Measurements from ENCODE around the gene HTRA3.

The HTRA3 gene

GRCh38 chr4:8269535-8270417, at the start of gene HTRA3:
TSS of gene HTRA3 (plus strand) at chr4:8269754. CDS start at chr4:8269969, 215 bp downstream.
- no peak for DNase-seq (ENCODE audit: low spot score)
- POLR2A ChIA-PET (ENCODE audit: low non-redundant PET), result no interaction called here
- CTCF ChIA-PET, result no interaction called here
- TF ChIP-seq CTCF (conservative IDR thresholded peaks at IDR 0.05; ENCODE audit: low read depth), result no peak
- no peak within 1 kb of the TSS for H3K27ac ChIP-seq

GRCh38 chr4:8220661-8221450, 48.7 kb upstream of the HTRA3 start:
- no peak for TF ChIP-seq CTCF (conservative IDR thresholded peaks at IDR 0.05; ENCODE audit: low read depth)
- no peak for DNase-seq (ENCODE audit: low spot score)
- H3K27ac ChIP-seq, result peak overlapping the region; percentile 39
- ChIA-PET POLR2A (ENCODE audit: low non-redundant PET) (no interaction called here), CTCF (interaction anchor here (1.1 kb wide), 1 partner anchor 183 kb away, joined by 3 read pairs; no protein-coding TSS in a partner anchor)

GRCh38 chr4:8221476-8221875, 48.1 kb upstream of the HTRA3 start:
- CTCF ChIA-PET, result interaction anchor here (1.1 kb wide), 1 partner anchor 182 kb away, joined by 3 read pairs; no protein-coding TSS in a partner anchor
- POLR2A ChIA-PET (ENCODE audit: low non-redundant PET), result no interaction called here
- no peak overlapping the region for H3K27ac ChIP-seq
- no peak for DNase-seq (ENCODE audit: low spot score)
- TF ChIP-seq CTCF (conservative IDR thresholded peaks at IDR 0.05; ENCODE audit: low read depth), result no peak

- ChIA-PET POLR2A (ENCODE audit: low non-redundant PET) (no interaction called here), CTCF (interaction anchor here (1.1 kb wide), 1 partner anchor 182 kb away, joined by 3 read pairs; no protein-coding TSS in a partner anchor)
- no peak for DNase-seq (ENCODE audit: low spot score)
- TF ChIP-seq CTCF (conservative IDR thresholded peaks at IDR 0.05; ENCODE audit: low read depth), result no peak
- H3K27ac ChIP-seq, result no peak overlapping the region
These were observed 47.6 kb upstream of the HTRA3 start for GRCh38 chr4:8221985-8222384.

- H3K27ac ChIP-seq, result peak overlapping the region; percentile 10; the same call in 1 of the 2 replicates
- DNase-seq (ENCODE audit: low spot score), result no peak
- no peak for TF ChIP-seq CTCF (conservative IDR thresholded peaks at IDR 0.05; ENCODE audit: low read depth)
- ChIA-PET POLR2A (ENCODE audit: low non-redundant PET) (no interaction called here), CTCF (no interaction called here)
These were observed 46.8 kb upstream of the HTRA3 start for GRCh38 chr4:8222609-8223388.

Measured in RWPE1 (cell line).